HL-60/S4 treated with retinoic acid at 250 ng/mL for 4 days and 3 days (cell line): Measurements from ENCODE around the gene ARSG.
"Not testable (repeated sequence)": the region's sequence is repeated elsewhere in the genome, so short reads cannot be mapped to it uniquely, and the experiment has no call there.

Experiments
- in situ Hi-C: fragments of 300-500 bp; cut with MboI; formaldehyde crosslinking; loops from 2 replicates; pipeline ENCODE4 v1.7.0; 2022; ENCODE audit warnings: low sequenced_read_pairs

ARSG gene

DNA sequence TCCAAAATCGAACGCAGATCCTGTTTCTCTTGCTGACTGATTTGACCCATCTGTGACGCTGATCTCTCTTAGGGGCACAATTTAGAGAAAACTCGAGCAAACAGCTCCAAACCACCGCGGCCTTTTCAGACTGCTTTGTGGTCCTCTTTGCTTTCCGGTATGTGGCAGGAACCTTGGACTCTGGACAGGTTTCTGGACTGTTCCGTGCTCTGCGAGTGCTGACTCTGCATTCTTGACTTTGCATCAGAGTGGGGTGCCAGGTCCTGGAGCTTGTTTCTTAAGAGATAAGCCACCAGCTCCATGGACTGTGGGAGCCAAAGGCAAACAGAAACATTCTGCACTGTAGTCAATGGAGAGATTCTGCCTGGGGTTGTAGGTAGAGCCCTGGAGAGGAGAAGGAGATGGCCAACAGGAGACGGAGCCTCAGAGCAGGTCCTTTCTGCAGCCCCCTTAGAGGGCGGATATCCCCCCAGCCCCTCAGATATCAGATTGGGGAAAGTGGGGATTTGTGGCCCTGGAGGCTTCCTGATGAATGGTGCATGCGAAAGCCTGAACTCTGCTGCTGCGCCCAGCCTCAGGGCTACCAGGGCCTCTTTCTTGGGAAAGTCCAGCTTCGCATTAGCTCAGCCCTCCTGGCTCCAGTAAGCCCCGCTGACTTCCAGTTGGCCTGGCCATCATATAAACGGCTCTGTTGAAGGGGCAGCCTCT is 100.4 kb downstream of the ARSG start:
- in situ Hi-C loops = loop anchor here (10.0 kb wide), 1 partner anchor 127 kb away; no protein-coding TSS in a partner anchor

GRCh38 chr17:68394608-68395331 is 103.5 kb downstream of the ARSG start:
- in situ Hi-C loops = loop anchor here (10.0 kb wide), 1 partner anchor 130 kb away; no protein-coding TSS in a partner anchor

GRCh38 chr17:68396226-68397107 is 105.2 kb downstream of the ARSG start:
- in situ Hi-C loops = loop anchor here (10.0 kb wide), 1 partner anchor 132 kb away; no protein-coding TSS in a partner anchor

- in situ Hi-C loops = loop anchor here (10.0 kb wide), 1 partner anchor 132 kb away; no protein-coding TSS in a partner anchor
These were observed 105.8 kb downstream of the ARSG start for GRCh38 chr17:68397108-68397536.

- in situ Hi-C loops = loop anchor here (10.0 kb wide), 1 partner anchor 134 kb away; no protein-coding TSS in a partner anchor
These were observed 107.7 kb downstream of the ARSG start for GRCh38 chr17:68398691-68399637.

DNA sequence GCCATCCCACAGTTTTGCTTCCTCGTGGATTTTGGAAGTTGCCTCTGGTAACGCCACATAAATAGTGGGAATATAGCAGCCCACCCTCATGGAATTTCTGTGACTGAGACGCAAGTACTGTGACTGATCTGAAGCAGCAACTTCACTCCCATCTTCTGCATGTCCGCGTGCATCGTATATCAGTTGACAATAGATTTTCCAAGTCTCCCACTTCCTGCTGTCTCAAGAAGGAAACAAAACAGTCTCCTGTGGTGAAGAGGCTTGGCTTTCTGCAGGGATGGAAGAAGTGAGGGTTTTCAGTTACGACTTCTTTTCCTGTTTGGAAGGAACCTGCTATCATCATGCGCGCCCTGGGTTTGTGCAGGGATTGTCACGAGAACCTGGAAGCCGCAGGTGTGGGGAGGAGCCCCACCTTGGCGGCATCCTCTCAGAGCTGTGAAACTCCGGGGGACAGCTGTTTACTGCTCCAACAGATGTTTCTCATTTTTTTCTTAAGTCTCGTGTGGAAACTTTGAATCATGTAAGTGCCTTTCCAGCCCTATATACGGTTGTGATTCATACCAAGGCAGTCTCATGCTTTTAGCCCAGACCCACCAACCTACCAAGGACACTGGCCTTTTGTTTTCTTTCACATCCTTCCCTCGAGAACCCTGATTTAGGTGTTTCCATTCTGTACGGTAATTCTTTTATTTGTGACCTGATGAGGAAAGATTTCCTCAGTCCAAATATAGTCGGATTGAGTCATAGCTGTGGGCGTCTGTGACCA is 108.5 kb downstream of the ARSG start:
- in situ Hi-C loops = loop anchor here (10.0 kb wide), 1 partner anchor 135 kb away; no protein-coding TSS in a partner anchor

DNA sequence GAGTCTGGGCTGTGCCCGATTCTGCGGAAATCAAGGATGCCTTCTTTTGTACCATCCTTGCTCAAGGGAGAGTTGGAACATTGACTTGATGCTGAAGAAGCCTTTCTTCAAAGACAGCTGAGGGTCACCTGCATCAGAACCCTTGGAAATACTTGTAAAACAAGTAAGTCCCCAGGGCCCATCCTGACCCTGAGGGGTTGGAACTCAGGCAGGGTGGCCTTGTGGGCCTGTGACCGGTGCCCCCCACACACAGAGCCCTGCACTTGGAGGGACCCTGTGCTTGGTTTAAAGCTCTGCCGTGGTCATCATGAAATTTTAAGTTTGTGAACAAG is 109.1 kb downstream of the ARSG start:
- in situ Hi-C loops = no loop called here

DNA sequence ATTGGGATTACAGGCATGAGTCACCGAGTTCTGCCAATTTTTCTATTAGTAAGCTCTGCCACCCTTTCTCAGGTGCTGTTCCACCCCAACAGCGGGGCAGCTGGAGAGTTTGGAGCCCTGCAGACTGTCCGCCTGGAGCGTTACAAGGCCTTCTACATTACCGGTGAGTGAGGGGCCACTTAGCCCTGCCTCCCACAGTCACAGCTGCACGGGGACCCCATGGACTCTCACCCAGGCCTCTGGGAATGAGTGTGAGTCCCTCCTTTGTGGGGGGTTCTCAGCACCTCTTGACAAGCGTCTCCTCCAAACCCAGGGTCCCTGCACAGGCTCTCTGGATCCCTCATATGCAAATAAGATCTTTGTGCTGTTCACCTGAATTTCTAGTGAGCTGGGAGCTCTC is 110.0 kb downstream of the ARSG start:
- in situ Hi-C loops = no loop called here

DNA sequence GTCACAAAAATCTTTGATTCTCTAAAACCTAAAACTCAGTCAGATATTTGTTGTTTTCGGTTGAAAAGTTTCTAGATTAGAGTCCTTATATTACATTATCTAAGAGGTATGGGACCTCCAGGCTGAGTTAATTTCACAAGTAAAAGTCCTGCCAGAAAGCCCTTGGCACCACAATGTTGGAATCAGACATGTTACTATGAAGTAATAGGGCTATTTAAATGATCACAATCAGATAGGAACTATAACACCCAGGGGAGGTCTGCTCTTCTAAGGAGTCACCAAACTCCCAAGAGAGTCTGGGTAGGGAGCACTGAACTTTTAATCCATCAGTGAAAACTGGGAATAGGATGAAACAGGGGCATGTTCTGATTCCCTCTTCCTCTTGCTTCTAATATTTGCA is 111.8 kb downstream of the ARSG start:
- in situ Hi-C loops = no loop called here

GRCh38 chr17:68403837-68404236 is 112.5 kb downstream of the ARSG start:
- in situ Hi-C loops = not testable (repeated sequence)

- in situ Hi-C loops = not testable (repeated sequence)
These were observed 116.4 kb downstream of the ARSG start for GRCh38 chr17:68407656-68408055.

GRCh38 chr17:68413597-68414560 is 122.6 kb downstream of the ARSG start:
- in situ Hi-C loops = not testable (repeated sequence)

- in situ Hi-C loops = not testable (repeated sequence)
These were observed 123.6 kb downstream of the ARSG start for GRCh38 chr17:68414901-68415300.

- in situ Hi-C loops = no loop called here
These were observed 126.0 kb downstream of the ARSG start for GRCh38 chr17:68417317-68417716.

DNA sequence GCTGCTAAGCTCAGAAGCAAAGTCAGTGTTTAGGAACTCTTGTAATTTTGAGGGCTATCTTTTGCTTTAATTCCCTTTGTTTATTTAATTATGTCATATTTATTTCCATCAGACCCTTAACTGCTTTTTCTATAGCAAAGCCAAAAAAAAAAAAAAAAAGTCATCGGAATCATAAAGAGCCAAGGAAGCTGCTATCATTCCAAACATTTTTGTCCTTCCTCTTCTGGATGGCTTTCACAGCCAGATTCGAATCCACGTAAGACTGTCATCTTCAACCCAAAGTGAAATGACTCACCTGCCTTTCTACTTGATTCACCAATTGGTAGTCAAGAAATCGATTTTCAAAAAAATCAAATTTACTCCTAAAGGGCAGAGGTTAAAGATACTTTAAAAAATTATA is 127.6 kb downstream of the ARSG start:
- in situ Hi-C loops = no loop called here

- in situ Hi-C loops = no loop called here
These were observed 128.8 kb downstream of the ARSG start for GRCh38 chr17:68420065-68420464.

GRCh38 chr17:68421486-68421885 is 130.2 kb downstream of the ARSG start:
- in situ Hi-C loops = no loop called here

GRCh38 chr17:68422821-68423220 is 131.5 kb downstream of the ARSG start:
- in situ Hi-C loops = no loop called here
